ENCODE measurements around the gene TBC1D9. TPM values are rescaled to one million over a fixed set of nuclear protein-coding genes. Genes with fewer than 3 reads are reported as not detected.

TBC1D9 gene
- total and polyA plus RNA-seq, 9 donors, result 13.2 to 28.8 (median 21.4) TPM

GRCh38 chr4:140717313-140717712 lies 38.9 kb downstream of the TBC1D9 start:
- intact Hi-C loops (cut with DNase I), result no loop called here
- Histone ChIP-seq H3K9me3 (no peaks in the 10 kb centered on the region), H3K27ac (no peak overlapping the region), H3K27me3 (no peaks in the 10 kb centered on the region), H3K4me1 (ENCODE audit: insufficient read depth) (peaks cover 3% of the 10 kb centered on the region), H3K36me3 (no peaks in the 10 kb centered on the region), H3K4me3 (no peak overlapping the region)
- no peak for DNase-seq
- 79 to 87% (median 86%) methylated on average over 2 of the region's 2 CpGs for WGBS, 3 donors
- no peak for TF ChIP-seq CTCF (IDR thresholded peaks at IDR 0.05)
- no peak for TF ChIP-seq EP300 (IDR thresholded peaks at IDR 0.05)
- no peak for TF ChIP-seq POLR2A (IDR thresholded peaks at IDR 0.05)

GRCh38 chr4:140715119-140715518 lies 41.1 kb downstream of the TBC1D9 start:
- DNase-seq, result no peak
- H3K9me3 ChIP-seq, result no peaks in the 10 kb centered on the region
- H3K36me3 ChIP-seq, result no peaks in the 10 kb centered on the region
- no peak overlapping the region for H3K27ac ChIP-seq
- H3K4me3 ChIP-seq, result no peak overlapping the region
- no peaks in the 10 kb centered on the region for H3K27me3 ChIP-seq
- TF ChIP-seq CTCF (IDR thresholded peaks at IDR 0.05) (no peak), POLR2A (IDR thresholded peaks at IDR 0.05) (no peak), EP300 (IDR thresholded peaks at IDR 0.05) (no peak)
- intact Hi-C loops (cut with DNase I), result no loop called here
- WGBS, 3 donors, result 90 to 96% (median 95%) methylated on average over 2 of the region's 2 CpGs
- H3K4me1 ChIP-seq (ENCODE audit: insufficient read depth), result peaks cover 4% of the 10 kb centered on the region

GRCh38 chr4:140711910-140712309 lies 44.3 kb downstream of the TBC1D9 start:
- WGBS, 3 donors, result 53 to 71% (median 54%) methylated on average over 4 of the region's 4 CpGs
- no peaks in the 10 kb centered on the region for H3K36me3 ChIP-seq
- TF ChIP-seq CTCF (IDR thresholded peaks at IDR 0.05) (no peak), EP300 (IDR thresholded peaks at IDR 0.05) (no peak), POLR2A (IDR thresholded peaks at IDR 0.05) (no peak)
- no peaks in the 10 kb centered on the region for H3K9me3 ChIP-seq
- no peak overlapping the region for H3K27ac ChIP-seq
- H3K27me3 ChIP-seq, result no peaks in the 10 kb centered on the region
- peaks cover 6% of the 10 kb centered on the region for H3K4me1 ChIP-seq (ENCODE audit: insufficient read depth)
- intact Hi-C loops (cut with DNase I), result no loop called here
- DNase-seq, result no peak
- H3K4me3 ChIP-seq, result no peak overlapping the region

- peaks cover 6% of the 10 kb centered on the region for H3K4me1 ChIP-seq (ENCODE audit: insufficient read depth)
- no peak overlapping the region for H3K27ac ChIP-seq
- no peaks in the 10 kb centered on the region for H3K27me3 ChIP-seq
- H3K9me3 ChIP-seq, result no peaks in the 10 kb centered on the region
- 57 to 64% (median 59%) methylated on average over 11 of the region's 11 CpGs for WGBS, 3 donors
- TF ChIP-seq EP300 (IDR thresholded peaks at IDR 0.05) (no peak), POLR2A (IDR thresholded peaks at IDR 0.05) (no peak)
- no peaks in the 10 kb centered on the region for H3K36me3 ChIP-seq
- intact Hi-C loops (cut with DNase I), result no loop called here
- H3K4me3 ChIP-seq, result no peak overlapping the region
- no peak for DNase-seq
Observed at GRCh38 chr4:140710908-140711622, 45.1 kb downstream of the TBC1D9 start.

DNA sequence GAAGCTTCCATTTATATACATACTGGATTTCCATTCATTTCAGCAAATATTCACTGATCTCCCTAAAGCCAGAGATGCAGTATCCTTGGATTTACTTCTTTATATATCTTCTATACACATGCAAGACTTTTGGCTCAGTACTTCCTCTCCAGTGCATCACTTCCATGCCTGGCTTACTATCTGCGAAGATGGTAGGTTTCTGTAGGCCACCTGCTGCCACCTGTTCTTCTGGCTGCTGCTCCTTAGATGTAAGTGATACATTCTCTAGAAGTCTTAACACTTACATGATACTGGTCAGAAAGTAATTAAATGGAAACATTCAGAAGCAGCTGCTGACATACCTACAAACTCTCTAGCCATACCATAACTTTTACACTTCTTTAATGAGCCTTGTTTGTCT lies 48.9 kb downstream of the TBC1D9 start:
- 64 to 97% (median 76%) methylated on average over 1 of the region's 1 CpG for WGBS, 3 donors
- no peaks in the 10 kb centered on the region for H3K9me3 ChIP-seq
- peaks cover 16% of the 10 kb centered on the region for H3K4me1 ChIP-seq (ENCODE audit: insufficient read depth)
- no peak overlapping the region for H3K4me3 ChIP-seq
- no peaks in the 10 kb centered on the region for H3K27me3 ChIP-seq
- no peaks in the 10 kb centered on the region for H3K36me3 ChIP-seq
- H3K27ac ChIP-seq, result no peak overlapping the region
- no peak for DNase-seq
- intact Hi-C loops (cut with DNase I), result no loop called here
- no peak for TF ChIP-seq POLR2A (IDR thresholded peaks at IDR 0.05)
- no peak for TF ChIP-seq CTCF (IDR thresholded peaks at IDR 0.05)
- no peak for TF ChIP-seq EP300 (IDR thresholded peaks at IDR 0.05)
